ENCODE data around the gene SPR. TPM values are rescaled to one million over a fixed set of nuclear protein-coding genes. Genes with fewer than 3 reads are reported as not detected.

The SPR gene
- total and polyA plus RNA-seq, 9 of the 15 experiments (the other 6 are each of a cell fraction or from before 2014, with no cell fraction given), result 7.7 to 38.3 (median 26.3) TPM

GRCh38 chr2:72887740-72888437, 681 bp downstream of the SPR start (continued):
- TF ChIP-seq ZBTB11 (CRISPR knock-in tag; IDR thresholded peaks at IDR 0.05) (no peak; a peak in 1 of 6 replicates), E2F5 (CRISPR knock-in tag; IDR thresholded peaks at IDR 0.05) (no peak), GTF2E2 (tag; IDR thresholded peaks at IDR 0.05) (no peak), ESRRA (IDR thresholded peaks at IDR 0.05; ENCODE audit: borderline replicate concordance, low read depth) (no peak), ELF2 (CRISPR knock-in tag; IDR thresholded peaks at IDR 0.05) (no peak), XRCC5 (IDR thresholded peaks at IDR 0.05; ENCODE audit: low read depth, low read length) (peak; percentile 91), ZNF668 (CRISPR knock-in tag; IDR thresholded peaks at IDR 0.05) (no peak), KAT2B (IDR thresholded peaks at IDR 0.05; ENCODE audit: low read depth, low read length) (no peak), TCFL5 (CRISPR knock-in tag; conservative IDR thresholded peaks at IDR 0.05) (no peak), RBM17 (IDR thresholded peaks at IDR 0.05; ENCODE audit: borderline replicate concordance, low read depth, low read length) (no peak), MBD1 (CRISPR knock-in tag; IDR thresholded peaks at IDR 0.05) (no peak), POLR2AphosphoS5 (IDR thresholded peaks at IDR 0.05; ENCODE audit: control insufficient read depth, insufficient read depth, low read depth, low read length) (no peak), ETV5 (CRISPR knock-in tag; IDR thresholded peaks at IDR 0.05; ENCODE audit: low read depth) (no peak), MEF2D (tag; conservative IDR thresholded peaks at IDR 0.05; ENCODE audit: low read depth) (no peak), HSF4 (CRISPR knock-in tag; IDR thresholded peaks at IDR 0.05; ENCODE audit: borderline replicate concordance) (no peak), SIN3A (IDR thresholded peaks at IDR 0.05; ENCODE audit: borderline replicate concordance in 2 of 2, control insufficient read depth in 1 of 2, low read depth in 2 of 2, low read length in 2 of 2) (no peak), SUPT5H (IDR thresholded peaks at IDR 0.05) (no peak), BCOR (IDR thresholded peaks at IDR 0.05) (no peak)

Measured in K562 (cell line).